HepG2 (cell line): Measurements from ENCODE around the gene CCDC85C. TPM values are rescaled to one million over a fixed set of nuclear protein-coding genes. Genes with fewer than 3 reads are reported as not detected.
A peak's percentile ranks its signal among the peaks of the same experiment; 100 is the strongest.

Source experiments
- ASH2L ChIP-seq: fragments of 300-600, 200-600 bp; sonication (generic); IDR thresholded peaks from 2 replicates; pipeline ENCODE4 v1.7.0; 2017; ENCODE audit warnings: low read depth, mild to moderate bottlenecking, moderate library complexity, mixed read lengths, low read length; ENCODE audit not compliant: insufficient read length
- HNRNPK ChIP-seq: fragments of 200-400 bp; formaldehyde crosslinking; IDR thresholded peaks from 2 replicates; pipeline ENCODE4 v1.6.1; 2018; ENCODE audit warnings: low read length, low read depth, moderate library complexity, mild to moderate bottlenecking; ENCODE audit not compliant: poor library complexity, severe bottlenecking
- IKZF1 ChIP-seq: fragments of 450-650 bp; IDR thresholded peaks from 2 replicates; pipeline ENCODE4 v1.7.1; 2016
- KDM5B ChIP-seq: sonication (generic); formaldehyde crosslinking; IDR thresholded peaks from 2 replicates; pipeline ENCODE4 v1.4.0; 2020; ENCODE audit warnings: missing genetic modification reagents, mild to moderate bottlenecking, borderline replicate concordance
- KLF11 ChIP-seq: IDR thresholded peaks from 2 replicates; pipeline ENCODE4 v1.6.1; 2016; ENCODE audit warnings: missing compliant biosample characterization
- NFE2 ChIP-seq: sonication (generic); formaldehyde crosslinking; IDR thresholded peaks from 2 replicates; pipeline ENCODE4 v1.4.0; 2020; ENCODE audit warnings: missing genetic modification reagents
- NFE2L2 ChIP-seq: fragments of 150-350 bp; IDR thresholded peaks from 2 replicates; pipeline ENCODE4 v1.6.1; 2014; ENCODE audit warnings: low read length
- PLSCR1 ChIP-seq: sonication (generic); formaldehyde crosslinking; IDR thresholded peaks from 2 replicates; pipeline ENCODE4 v1.5.0; 2020; ENCODE audit warnings: missing genetic modification reagents, mild to moderate bottlenecking, borderline replicate concordance
- RAD21 ChIP-seq: fragments of 450-650 bp; formaldehyde crosslinking; IDR thresholded peaks from 2 replicates; pipeline ENCODE4 v1.5.0; 2020; ENCODE audit warnings: mild to moderate bottlenecking
- SCMH1 ChIP-seq: sonication (generic); formaldehyde crosslinking; IDR thresholded peaks from 2 replicates; pipeline ENCODE4 v1.9.0; 2021; ENCODE audit warnings: missing genetic modification reagents, mild to moderate bottlenecking, borderline replicate concordance
- SMC3 ChIP-seq: IDR thresholded peaks from 2 replicates; pipeline ENCODE4 v1.6.1; 2011; ENCODE audit warnings: low read length, improper control_type of control experiment
- SOX5 ChIP-seq: IDR thresholded peaks from 2 replicates; pipeline ENCODE4 v1.6.1; 2016; ENCODE audit warnings: borderline replicate concordance
- TARDBP ChIP-seq: sonication (generic); formaldehyde crosslinking; IDR thresholded peaks from 2 replicates; pipeline ENCODE4 v1.8.0; 2022; ENCODE audit warnings: mild to moderate bottlenecking, missing genetic modification reagents
- TGIF2 ChIP-seq: IDR thresholded peaks from 2 replicates; pipeline ENCODE4 v1.6.1; 2016; ENCODE audit warnings: control low read depth, missing compliant biosample characterization
- TOE1 ChIP-seq: sonication (generic); formaldehyde crosslinking; IDR thresholded peaks from 2 replicates; pipeline ENCODE4 v1.4.0; 2020; ENCODE audit warnings: mild to moderate bottlenecking, missing genetic modification reagents
- ZNF12 ChIP-seq: sonication (generic); formaldehyde crosslinking; IDR thresholded peaks from 2 replicates; pipeline ENCODE4 v1.5.0; 2020; ENCODE audit warnings: missing genetic modification reagents
- ZNF34 ChIP-seq: sonication (generic); formaldehyde crosslinking; IDR thresholded peaks from 2 replicates; pipeline ENCODE4 v1.4.0; 2020; ENCODE audit warnings: mild to moderate bottlenecking, missing genetic modification reagents, borderline replicate concordance
- ZNF773 ChIP-seq: sonication (generic); formaldehyde crosslinking; IDR thresholded peaks from 2 replicates; pipeline ENCODE4 v1.4.0; 2020; ENCODE audit warnings: missing genetic modification reagents, borderline replicate concordance
- polyA plus RNA-seq, 8 experiments: library from polyadenylated mRNA; depleted of rRNA in 3 of 8; stranded (reverse) in 7 of 8; unstranded in 1 of 8; fragments of >200 nt; fragmentation: Illumina TruSeq in 4 of 8; extraction: Trizol in 4 of 8; gene quantifications; 2 replicates each; pipeline versions ENCODE4 v1.2.1 to v1.2.3, GENCODE V29; 2011 to 2016; ENCODE audit warnings: low read depth in 4 of 8, missing spikeins in 1 of 8, mixed read lengths in 1 of 8; ENCODE audit not compliant: insufficient read depth in 1 of 8
- total RNA-seq, 5 experiments: library from RNA; depleted of rRNA; stranded (reverse); fragments of >200 nt; fragmentation: Illumina TruSeq; extraction: Trizol; gene quantifications; 2 replicates each; pipeline ENCODE4 v1.2.3, GENCODE V29; 2016; ENCODE audit warnings: low read depth in 1 of 5
- TF ChIP-seq, protein P1 (sequence below): sonication (generic); formaldehyde crosslinking; IDR thresholded peaks from one replicate; pipeline ENCODE4 v1.5.1; 2020; ENCODE audit warnings: mild to moderate bottlenecking, missing genetic modification reagents; ENCODE audit errors: not compliant biosample characterization
- TF ChIP-seq, protein P2 (sequence below): IDR thresholded peaks from 2 replicates; pipeline ENCODE4 v1.6.1; 2018; ENCODE audit warnings: missing genetic modification reagents

CCDC85C gene
- total and polyA plus RNA-seq, 2 of the 13 experiments (the other 11 are each of a cell fraction or from before 2014, with no cell fraction given), result 18.8 to 43.8 TPM

DNA sequence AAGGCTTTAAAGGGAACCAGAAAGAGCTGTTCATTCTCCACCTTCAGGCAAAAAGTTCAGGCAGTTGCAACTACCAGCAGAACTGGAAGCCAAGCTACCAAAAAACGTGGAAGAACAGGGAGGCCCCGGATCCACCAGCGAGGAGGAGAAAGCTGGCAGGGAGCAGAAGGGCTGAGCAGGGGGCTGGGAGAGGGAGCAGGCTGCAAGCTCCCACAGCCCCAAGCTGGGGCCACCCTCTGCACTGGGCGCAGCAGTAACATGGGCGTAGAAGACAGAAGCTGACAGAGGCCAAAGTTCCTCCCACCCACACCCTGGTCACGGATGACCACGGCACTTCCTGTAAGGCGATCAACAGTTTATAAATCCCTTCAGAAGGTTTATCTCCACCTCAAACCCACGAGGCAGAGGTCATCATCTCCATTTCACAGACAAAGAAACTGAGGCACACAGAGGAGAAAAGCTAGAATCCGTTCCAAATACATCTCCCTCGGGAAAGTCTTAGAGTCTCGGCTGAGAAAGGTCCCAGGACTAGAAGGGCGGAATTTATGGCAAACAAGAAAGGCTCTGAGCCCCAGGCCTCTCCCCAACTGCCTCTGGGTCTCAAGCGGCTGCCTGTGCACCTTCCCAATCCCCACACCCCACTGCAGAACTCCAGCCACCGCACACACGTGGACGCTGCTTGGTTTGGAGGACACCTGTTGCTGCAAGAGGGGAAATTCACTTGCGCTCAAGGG, 1.8 kb downstream of the CCDC85C start (continued):
- TF ChIP-seq SCMH1 (no peak), SOX5 (no peak), NFE2 (no peak), SMC3 (no peak), TARDBP (no peak), TOE1 (CRISPR knock-in tag) (no peak), ASH2L (peak; percentile 1), RAD21 (CRISPR knock-in tag) (no peak), TGIF2 (CRISPR knock-in tag) (no peak), IKZF1 (no peak), NFE2L2 (no peak), ZNF34 (CRISPR knock-in tag) (no peak), HNRNPK (no peak), KLF11 (CRISPR knock-in tag) (no peak), PLSCR1 (no peak), ZNF773 (no peak), KDM5B (no peak; the same call in 1 of the 2 replicates), ZNF12 (no peak)
- TF ChIP-seq, protein P1, sequence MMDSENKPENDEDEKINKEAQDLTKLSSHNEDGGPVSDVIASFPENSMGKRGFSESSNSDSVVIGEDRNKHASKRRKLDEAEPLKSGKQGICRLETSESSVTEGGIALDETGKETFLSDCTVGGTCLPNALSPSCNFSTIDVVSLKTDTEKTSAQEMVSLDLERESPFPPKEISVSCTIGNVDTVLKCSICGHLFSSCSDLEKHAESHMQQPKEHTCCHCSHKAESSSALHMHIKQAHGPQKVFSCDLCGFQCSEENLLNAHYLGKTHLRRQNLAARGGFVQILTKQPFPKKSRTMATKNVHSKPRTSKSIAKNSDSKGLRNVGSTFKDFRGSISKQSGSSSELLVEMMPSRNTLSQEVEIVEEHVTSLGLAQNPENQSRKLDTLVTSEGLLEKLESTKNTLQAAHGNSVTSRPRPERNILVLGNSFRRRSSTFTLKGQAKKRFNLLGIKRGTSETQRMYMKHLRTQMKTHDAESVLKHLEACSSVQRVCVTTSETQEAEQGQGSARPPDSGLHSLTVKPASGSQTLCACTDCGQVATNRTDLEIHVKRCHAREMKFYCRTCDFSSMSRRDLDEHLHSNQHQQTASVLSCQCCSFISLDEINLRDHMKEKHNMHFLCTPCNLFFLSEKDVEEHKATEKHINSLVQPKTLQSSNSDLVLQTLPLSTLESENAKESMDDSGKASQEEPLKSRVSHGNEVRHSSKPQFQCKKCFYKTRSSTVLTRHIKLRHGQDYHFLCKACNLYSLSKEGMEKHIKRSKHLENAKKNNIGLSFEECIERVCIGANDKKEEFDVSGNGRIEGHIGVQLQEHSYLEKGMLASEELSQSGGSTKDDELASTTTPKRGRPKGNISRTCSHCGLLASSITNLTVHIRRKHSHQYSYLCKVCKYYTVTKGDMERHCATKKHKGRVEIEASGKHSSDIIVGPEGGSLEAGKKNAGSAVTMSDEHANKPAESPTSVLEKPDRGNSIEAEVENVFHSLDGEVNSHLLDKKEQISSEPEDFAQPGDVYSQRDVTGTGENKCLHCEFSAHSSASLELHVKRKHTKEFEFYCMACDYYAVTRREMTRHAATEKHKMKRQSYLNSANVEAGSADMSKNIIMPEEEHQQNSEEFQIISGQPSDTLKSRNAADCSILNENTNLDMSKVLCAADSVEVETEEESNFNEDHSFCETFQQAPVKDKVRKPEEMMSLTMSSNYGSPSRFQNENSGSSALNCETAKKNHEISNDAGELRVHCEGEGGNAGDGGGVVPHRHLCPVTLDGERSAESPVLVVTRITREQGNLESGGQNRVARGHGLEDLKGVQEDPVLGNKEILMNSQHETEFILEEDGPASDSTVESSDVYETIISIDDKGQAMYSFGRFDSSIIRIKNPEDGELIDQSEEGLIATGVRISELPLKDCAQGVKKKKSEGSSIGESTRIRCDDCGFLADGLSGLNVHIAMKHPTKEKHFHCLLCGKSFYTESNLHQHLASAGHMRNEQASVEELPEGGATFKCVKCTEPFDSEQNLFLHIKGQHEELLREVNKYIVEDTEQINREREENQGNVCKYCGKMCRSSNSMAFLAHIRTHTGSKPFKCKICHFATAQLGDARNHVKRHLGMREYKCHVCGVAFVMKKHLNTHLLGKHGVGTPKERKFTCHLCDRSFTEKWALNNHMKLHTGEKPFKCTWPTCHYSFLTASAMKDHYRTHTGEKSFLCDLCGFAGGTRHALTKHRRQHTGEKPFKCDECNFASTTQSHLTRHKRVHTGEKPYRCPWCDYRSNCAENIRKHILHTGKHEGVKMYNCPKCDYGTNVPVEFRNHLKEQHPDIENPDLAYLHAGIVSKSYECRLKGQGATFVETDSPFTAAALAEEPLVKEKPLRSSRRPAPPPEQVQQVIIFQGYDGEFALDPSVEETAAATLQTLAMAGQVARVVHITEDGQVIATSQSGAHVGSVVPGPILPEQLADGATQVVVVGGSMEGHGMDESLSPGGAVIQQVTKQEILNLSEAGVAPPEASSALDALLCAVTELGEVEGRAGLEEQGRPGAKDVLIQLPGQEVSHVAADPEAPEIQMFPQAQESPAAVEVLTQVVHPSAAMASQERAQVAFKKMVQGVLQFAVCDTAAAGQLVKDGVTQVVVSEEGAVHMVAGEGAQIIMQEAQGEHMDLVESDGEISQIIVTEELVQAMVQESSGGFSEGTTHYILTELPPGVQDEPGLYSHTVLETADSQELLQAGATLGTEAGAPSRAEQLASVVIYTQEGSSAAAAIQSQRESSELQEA (CRISPR knock-in tag), result no peak
- TF ChIP-seq, protein P2, sequence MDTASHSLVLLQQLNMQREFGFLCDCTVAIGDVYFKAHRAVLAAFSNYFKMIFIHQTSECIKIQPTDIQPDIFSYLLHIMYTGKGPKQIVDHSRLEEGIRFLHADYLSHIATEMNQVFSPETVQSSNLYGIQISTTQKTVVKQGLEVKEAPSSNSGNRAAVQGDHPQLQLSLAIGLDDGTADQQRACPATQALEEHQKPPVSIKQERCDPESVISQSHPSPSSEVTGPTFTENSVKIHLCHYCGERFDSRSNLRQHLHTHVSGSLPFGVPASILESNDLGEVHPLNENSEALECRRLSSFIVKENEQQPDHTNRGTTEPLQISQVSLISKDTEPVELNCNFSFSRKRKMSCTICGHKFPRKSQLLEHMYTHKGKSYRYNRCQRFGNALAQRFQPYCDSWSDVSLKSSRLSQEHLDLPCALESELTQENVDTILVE, result peak; percentile 64; the same call in 1 of the 2 replicates
